ENCODE data around the gene KIF5C. TPM values are rescaled to one million over a fixed set of nuclear protein-coding genes. Genes with fewer than 3 reads are reported as not detected.

The KIF5C gene
- total RNA-seq, 1 donor from 2014 or later, result 63.1 TPM

- no peak overlapping the region for H3K4me3 Mint-ChIP-seq
- Histone ChIP-seq H3K4me3 (no peak overlapping the region), H3K27ac (no peak overlapping the region), H3K9ac (no peak overlapping the region), H3K4me2 (no peak overlapping the region), H2AFZ (replicated peaks) (no peak overlapping the region), H3K27me3 (no peaks in the 10 kb centered on the region), H3F3A (ENCODE audit: low read depth) (peaks cover 15% of the 10 kb centered on the region), H3K9me3 (ENCODE audit: low read depth) (no peaks in the 10 kb centered on the region), H3K36me3 (no peaks in the 10 kb centered on the region), H3K79me2 (ENCODE audit: low read depth) (no peaks in the 10 kb centered on the region), H4K20me1 (ENCODE audit: low read depth) (peaks cover 84% of the 10 kb centered on the region), H3K4me1 (peaks cover 41% of the 10 kb centered on the region)
- peaks cover 24% of the 10 kb centered on the region for H3K36me3 Mint-ChIP-seq
- DNase-seq (ENCODE audit: low spot score), result peak; percentile 52
- peaks cover 63% of the 10 kb centered on the region for H3K4me1 Mint-ChIP-seq
- H3K27ac Mint-ChIP-seq, result peak overlapping the region; percentile 75
- no peaks in the 10 kb centered on the region for H3K27me3 Mint-ChIP-seq (ENCODE audit: insufficient read depth, low read depth)
- no peaks in the 10 kb centered on the region for H3K9me3 Mint-ChIP-seq
- TF ChIP-seq EZH2 (IDR thresholded peaks at IDR 0.05) (no peak), CTCF (IDR thresholded peaks at IDR 0.05) (peak; percentile 76), EZH2phosphoT487 (IDR thresholded peaks at IDR 0.05) (no peak)
These were observed 51.4 kb downstream of the KIF5C start for GRCh38 chr2:148926291-148926961.

GRCh38 chr2:148926981-148927401 is 52.0 kb downstream of the KIF5C start:
- Histone ChIP-seq H4K20me1 (ENCODE audit: low read depth) (peaks cover 84% of the 10 kb centered on the region), H3K36me3 (no peaks in the 10 kb centered on the region), H3K9me3 (ENCODE audit: low read depth) (no peaks in the 10 kb centered on the region), H3K9ac (no peak overlapping the region), H3K27ac (no peak overlapping the region), H3K4me1 (peaks cover 46% of the 10 kb centered on the region), H3K4me3 (no peak overlapping the region), H3K79me2 (ENCODE audit: low read depth) (no peaks in the 10 kb centered on the region), H3K4me2 (no peak overlapping the region), H2AFZ (replicated peaks) (no peak overlapping the region), H3K27me3 (no peaks in the 10 kb centered on the region), H3F3A (ENCODE audit: low read depth) (peaks cover 20% of the 10 kb centered on the region)
- no peak for DNase-seq (ENCODE audit: low spot score)
- Mint-ChIP-seq H3K9me3 (no peaks in the 10 kb centered on the region), H3K27me3 (ENCODE audit: insufficient read depth, low read depth) (no peaks in the 10 kb centered on the region), H3K4me1 (peaks cover 63% of the 10 kb centered on the region), H3K27ac (no peak overlapping the region), H3K36me3 (peaks cover 24% of the 10 kb centered on the region), H3K4me3 (no peak overlapping the region)
- TF ChIP-seq EZH2phosphoT487 (IDR thresholded peaks at IDR 0.05) (no peak), CTCF (IDR thresholded peaks at IDR 0.05) (no peak), EZH2 (IDR thresholded peaks at IDR 0.05) (no peak)

DNA sequence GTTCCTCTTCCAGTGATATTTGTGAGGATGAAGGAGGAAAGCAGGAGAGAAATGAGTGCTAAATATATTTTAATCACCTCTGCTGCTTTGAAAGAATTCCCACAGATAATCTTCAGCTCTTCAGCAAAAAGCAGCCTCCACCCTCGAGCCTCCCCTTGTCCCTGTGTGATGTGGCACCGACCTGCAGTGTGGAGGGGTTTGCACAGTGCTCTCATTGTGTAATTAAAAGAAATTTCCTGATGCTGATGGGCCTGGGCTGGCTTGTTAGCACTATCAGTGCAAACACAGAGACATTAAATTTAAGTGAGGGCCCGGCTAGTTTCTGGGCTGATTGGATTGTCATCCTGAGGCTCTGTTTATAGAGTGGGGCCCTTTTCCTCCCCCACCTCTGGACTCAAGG is 53.4 kb downstream of the KIF5C start:
- peaks cover 4% of the 10 kb centered on the region for H3K79me2 ChIP-seq (ENCODE audit: low read depth)
- no peak for DNase-seq (ENCODE audit: low spot score)
- TF ChIP-seq EZH2phosphoT487 (IDR thresholded peaks at IDR 0.05) (no peak), EZH2 (IDR thresholded peaks at IDR 0.05) (no peak), CTCF (IDR thresholded peaks at IDR 0.05) (no peak)
- H3K27me3 ChIP-seq, result no peaks in the 10 kb centered on the region
- H3K9me3 ChIP-seq (ENCODE audit: low read depth), result no peaks in the 10 kb centered on the region
- H3K9ac ChIP-seq, result no peak overlapping the region
- Mint-ChIP-seq H3K9me3 (no peaks in the 10 kb centered on the region), H3K36me3 (peaks cover 22% of the 10 kb centered on the region), H3K27ac (no peak overlapping the region), H3K4me1 (peaks cover 60% of the 10 kb centered on the region), H3K4me3 (no peak overlapping the region), H3K27me3 (ENCODE audit: insufficient read depth, low read depth) (no peaks in the 10 kb centered on the region)
- no peak overlapping the region for H3K4me2 ChIP-seq
- H3K36me3 ChIP-seq, result no peaks in the 10 kb centered on the region
- H3K4me1 ChIP-seq, result peaks cover 57% of the 10 kb centered on the region
- peaks cover 83% of the 10 kb centered on the region for H4K20me1 ChIP-seq (ENCODE audit: low read depth)
- no peak overlapping the region for H3K27ac ChIP-seq
- no peak overlapping the region for H3K4me3 ChIP-seq
- H2AFZ ChIP-seq (replicated peaks), result no peak overlapping the region
- H3F3A ChIP-seq (ENCODE audit: low read depth), result peaks cover 30% of the 10 kb centered on the region
